Subcutaneous adipose tissue (tissue), 4 donors: ENCODE data around the gene ODF4. TPM values are rescaled to one million over a fixed set of nuclear protein-coding genes. Genes with fewer than 3 reads are reported as not detected.

Experiments used
- total RNA-seq, 4 donors: library from RNA; depleted of rRNA; stranded (reverse); fragments of >200 nt; gene quantifications; one replicate each; pipeline ENCODE4 v1.1.0, GENCODE V29; 2016
- TF ChIP-seq, protein P1 (sequence below): fragments of 450-650 bp; IDR thresholded peaks from one replicate; pipeline ENCODE4 v1.5.1; 2016; ENCODE audit warnings: low read depth, mild to moderate bottlenecking, control low read depth, antibody characterized with exemption, moderate library complexity

Gene ODF4
- total RNA-seq, 4 donors from 2014 or later, result not detected

DNA sequence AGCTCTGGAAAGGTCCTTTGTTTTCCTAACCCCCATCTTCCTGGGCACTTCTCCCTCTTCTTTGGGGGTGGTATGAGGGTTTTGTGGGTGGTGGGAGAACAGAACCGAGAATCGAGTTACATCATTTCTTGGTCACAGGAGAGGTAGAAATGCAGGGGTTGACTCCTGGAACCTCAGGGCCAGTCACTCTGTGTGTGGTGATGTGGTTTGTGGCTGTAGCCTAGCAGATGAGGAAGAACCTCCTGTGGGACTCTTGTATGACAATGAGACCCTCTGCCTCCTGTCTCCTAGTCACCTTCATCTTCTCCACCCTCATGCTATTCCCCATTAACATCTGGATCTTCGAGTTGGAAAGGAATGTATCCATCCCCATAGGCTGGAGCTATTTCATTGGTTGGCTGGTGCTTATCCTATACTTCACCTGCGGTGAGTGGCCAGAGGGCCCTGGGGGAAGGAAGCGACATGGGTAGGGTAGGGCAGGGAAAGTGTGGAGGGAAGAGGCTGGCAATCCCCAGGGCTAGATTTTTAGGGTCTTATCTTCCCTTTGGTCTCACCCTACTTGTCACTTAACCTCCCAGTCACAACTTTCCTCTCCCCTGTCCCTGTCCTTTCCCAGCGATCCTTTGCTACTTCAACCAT lies 5.5 kb downstream of the ODF4 start:
- TF ChIP-seq, protein P1, sequence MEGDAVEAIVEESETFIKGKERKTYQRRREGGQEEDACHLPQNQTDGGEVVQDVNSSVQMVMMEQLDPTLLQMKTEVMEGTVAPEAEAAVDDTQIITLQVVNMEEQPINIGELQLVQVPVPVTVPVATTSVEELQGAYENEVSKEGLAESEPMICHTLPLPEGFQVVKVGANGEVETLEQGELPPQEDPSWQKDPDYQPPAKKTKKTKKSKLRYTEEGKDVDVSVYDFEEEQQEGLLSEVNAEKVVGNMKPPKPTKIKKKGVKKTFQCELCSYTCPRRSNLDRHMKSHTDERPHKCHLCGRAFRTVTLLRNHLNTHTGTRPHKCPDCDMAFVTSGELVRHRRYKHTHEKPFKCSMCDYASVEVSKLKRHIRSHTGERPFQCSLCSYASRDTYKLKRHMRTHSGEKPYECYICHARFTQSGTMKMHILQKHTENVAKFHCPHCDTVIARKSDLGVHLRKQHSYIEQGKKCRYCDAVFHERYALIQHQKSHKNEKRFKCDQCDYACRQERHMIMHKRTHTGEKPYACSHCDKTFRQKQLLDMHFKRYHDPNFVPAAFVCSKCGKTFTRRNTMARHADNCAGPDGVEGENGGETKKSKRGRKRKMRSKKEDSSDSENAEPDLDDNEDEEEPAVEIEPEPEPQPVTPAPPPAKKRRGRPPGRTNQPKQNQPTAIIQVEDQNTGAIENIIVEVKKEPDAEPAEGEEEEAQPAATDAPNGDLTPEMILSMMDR, result no peak

DNA sequence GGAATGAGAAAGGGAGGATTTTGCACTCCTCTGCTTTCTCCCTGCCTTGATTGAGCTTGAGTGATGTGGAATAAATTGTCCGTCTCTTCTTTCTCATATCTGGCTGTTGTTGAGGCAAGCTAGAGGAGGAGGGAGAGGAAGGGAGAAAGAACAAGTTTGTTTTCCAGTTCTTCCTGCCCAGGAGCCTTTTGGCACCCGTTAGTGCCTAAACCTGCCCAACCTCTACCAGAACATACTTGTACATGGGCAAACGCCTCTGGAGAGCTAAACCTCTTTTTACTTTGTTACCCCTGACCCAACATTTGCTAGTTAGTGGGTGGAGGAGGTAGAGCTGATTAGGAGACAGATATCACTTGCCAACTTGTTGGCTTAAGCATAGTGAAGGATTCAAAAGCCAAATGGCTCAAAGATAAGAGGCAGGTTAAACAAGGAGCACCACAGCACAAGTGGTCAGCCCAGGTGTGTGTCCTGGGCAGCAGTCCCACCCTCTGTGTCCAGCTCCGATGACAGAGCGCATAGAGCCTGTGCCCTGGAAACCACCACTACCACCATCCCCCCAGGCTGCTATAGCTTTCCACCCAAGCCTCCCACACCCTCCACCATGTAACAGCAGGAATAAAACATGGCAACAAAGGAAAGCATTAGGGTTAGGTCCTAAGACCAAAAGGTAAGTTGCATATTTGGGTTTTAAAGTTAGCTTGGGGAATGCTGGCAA lies 6.5 kb downstream of the ODF4 start:
- TF ChIP-seq, protein P1, result no peak

DNA sequence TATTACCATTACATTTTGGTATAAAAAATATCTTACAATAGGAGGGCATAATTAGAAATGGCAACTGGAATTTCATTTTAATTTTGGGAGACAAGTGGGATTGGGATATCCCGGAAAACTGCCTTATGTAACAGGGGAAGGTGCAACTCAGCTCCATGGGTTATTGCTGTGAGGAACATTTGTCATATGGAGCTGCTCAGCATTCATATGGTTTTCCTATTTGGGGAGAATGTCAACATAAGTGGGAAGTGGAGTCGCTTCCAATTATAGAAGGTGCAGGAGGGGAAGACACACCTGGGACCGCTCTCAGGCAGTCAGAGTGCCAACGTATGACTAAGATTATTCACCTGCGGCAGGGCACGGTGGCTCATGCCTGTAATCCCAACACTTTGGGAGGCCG lies 10.7 kb downstream of the ODF4 start:
- TF ChIP-seq, protein P1, result no peak

DNA sequence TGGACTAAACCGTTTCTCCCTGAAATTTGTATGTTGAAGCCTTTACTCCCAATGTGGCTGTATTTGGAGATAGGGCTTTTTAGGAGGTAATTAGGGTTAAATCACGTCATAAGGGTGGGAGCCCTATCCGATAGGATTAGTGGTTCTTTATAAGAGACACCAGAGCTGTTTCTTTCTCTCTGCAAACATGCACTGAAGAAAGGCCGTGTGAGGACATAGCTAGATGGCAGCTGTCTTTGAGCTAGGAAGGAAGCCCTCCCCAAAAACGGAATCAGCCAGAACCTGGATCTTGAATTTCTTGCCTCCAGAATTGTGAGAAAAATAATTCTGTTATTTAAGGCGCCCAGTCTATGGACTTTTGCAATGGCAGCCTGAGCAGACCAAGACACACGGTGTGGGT lies 14.1 kb downstream of the ODF4 start:
- TF ChIP-seq, protein P1, result no peak

DNA sequence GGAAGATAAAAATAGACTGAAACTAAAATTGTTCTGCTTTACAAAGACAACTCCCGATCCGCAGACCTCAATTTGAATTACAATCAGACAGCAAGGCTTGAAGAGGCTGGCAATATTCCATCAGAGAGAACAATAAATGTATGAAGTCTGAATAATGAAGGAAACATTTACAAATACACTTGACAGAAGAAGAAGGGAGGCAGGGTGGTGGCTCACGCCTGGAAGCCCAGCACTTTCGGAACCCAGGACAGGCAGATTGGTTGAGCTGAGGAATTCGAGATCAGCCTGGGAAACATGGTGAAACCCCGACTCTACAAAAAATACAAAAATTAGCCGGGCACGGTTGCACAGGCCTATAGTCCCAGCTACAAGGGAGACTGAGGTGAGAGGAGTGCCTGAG lies 14.6 kb downstream of the ODF4 start:
- TF ChIP-seq, protein P1, result no peak

DNA sequence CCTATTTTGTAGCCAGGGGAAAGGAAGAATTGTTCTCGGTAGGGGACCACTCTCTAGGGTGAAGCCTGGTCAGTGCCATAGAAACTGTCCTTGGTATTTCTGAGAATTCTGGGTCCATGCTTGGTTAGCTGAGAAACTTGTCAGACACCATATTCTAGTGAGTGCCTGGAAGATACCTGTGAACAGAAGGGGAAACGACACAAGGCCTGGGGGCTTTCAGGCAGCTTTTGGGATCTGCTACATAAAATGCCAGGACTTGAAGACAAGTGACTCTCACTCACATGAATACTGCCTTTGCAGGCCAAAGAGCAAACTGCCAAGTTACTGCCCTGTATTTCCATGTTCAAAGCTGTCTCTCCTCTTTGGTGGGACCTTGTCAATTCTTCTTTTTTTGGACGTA lies 18.3 kb downstream of the ODF4 start:
- TF ChIP-seq, protein P1, result no peak

DNA sequence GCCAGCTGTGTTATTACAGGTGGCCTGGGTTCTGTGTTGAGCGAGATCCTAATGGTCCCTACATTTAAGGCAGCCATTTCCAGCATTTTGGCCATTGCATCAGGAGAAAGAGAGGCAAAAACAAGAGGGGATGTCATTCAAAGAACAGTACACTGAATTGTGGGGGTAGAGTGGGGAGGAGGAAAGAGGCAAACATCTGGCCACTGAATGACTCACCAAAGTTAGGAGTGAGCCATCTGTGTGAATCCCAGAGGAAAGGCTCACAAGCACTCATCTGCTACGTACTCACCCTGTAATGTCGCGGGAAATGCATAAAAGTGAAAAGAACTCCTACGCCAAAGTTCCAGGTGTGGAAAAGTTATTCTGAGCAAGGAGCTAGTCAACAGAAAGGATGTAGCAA lies 20.1 kb downstream of the ODF4 start:
- TF ChIP-seq, protein P1, result no peak
